Activated T-helper 1 cell treated with Interleukin-2 at 50 U/mL for 16 hours (primary cell): ENCODE measurements around the gene TMEM91.

Experiments used
- DNase-seq: peaks from one replicate; pipeline ENCODE4 v3.0.0-alpha.2; 2020; ENCODE audit warnings: low read depth

Gene TMEM91

DNA sequence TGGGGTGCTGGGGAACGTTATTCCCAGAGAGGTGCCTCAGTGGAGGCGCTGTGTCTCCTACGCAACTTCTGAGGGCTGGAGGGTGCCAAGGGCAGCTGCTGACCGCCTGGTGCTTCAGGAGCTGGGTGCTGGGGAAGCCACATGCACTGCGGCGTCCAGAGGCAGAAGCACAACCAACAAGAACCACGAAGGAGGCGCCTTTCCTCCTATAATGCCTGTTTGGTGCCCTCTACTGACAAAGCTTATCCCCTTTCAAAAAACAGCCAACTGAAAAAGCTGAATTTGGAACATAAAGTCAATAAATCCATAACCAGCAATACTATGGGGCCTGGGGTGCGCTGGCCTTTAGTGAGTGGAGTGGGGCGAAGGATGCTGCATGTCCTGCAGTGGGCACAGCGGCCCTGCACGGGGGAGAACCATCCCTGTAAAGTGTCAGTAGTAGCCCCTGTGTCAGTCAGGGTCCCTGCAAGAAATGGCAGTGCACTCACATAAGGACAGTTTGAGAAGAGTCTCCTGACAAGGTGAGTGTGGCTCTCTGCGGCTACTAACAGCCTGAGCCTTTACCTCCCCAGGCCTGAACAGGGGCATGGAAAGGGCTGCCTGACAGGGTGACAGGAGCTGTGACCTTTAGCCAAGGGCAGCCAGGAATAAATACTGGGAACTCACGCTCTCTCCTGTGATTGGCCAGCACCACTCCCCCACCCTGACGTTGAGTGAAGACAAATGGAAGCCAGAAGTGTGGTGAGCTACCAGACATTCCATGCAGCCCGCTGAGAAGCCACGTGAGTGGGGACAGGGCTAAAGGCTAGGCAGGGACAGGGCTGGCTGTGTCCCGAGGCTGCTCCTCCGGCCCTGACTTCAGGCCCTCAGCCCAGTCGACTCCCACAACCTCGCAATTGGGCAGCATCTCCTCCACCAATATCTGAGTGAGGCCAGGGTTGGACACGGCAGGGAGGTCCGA lies 55.4 kb downstream of the TMEM91 start:
- no peak for DNase-seq

DNA sequence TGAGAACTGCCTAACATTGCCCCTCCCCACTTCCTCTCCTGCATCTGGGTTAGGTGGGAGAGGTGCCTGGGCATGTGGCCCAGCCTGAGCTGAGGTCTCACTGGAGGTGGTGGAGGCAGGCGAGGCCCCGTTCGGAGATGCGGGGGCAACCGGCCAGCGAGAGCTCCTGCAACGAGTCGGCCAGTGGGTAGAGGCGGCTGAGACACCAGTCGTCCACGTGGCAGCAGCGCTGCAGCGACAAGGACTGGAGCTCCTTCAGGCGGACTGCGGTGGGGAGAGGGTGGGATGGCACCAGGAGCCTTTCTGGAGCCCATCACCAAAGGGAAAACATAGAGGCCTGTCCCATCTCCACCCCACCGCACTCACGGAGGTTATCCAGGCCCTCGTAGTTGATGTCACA lies 56.8 kb downstream of the TMEM91 start:
- no peak for DNase-seq
